NCI-H82 (cell line): Measurements from ENCODE around the gene MDK.

Experiments used
- DNase-seq: peaks from one replicate; lab custom pipeline; 2025; lab: John Stamatoyannopoulos, UW

The MDK gene

DNA sequence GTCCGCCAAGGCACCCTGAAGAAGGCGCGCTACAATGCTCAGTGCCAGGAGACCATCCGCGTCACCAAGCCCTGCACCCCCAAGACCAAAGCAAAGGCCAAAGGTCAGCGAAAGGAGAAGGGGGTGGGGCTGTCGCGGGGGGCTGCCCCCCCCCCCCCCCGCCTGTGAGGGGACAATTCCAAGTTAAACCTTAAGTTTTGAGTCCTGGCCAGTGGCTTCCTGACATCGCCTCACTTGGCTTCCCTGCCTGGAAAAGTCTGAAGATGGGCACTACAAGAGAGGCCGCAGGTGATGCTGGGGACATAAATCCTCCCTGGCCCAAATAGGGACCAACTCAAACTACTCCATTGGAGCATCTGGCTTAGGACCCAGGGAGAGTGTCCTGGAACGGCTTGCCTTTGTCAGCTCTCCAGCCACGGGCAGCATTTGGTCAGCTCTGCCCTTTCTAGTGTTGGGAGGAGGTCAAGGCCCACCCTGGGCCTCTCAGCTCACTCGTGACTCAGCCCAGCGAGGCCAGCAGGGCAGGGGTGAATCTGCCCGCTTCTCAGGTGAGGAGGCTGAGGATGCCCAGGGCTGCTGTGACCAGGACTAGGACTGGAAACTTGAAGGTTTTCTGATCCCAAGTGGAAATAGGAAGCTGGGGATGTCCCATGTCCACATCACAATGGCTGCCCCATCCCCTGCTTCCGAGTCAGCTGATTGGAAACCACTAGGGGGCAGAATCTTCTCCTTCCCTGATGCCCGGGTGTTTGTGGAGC is 1.4 kb downstream of the MDK start:
- DNase-seq = peak; percentile 77

- peak; percentile 65 for DNase-seq
Observed at GRCh38 chr11:46383404-46383758, 1.9 kb downstream of the MDK start.

DNA sequence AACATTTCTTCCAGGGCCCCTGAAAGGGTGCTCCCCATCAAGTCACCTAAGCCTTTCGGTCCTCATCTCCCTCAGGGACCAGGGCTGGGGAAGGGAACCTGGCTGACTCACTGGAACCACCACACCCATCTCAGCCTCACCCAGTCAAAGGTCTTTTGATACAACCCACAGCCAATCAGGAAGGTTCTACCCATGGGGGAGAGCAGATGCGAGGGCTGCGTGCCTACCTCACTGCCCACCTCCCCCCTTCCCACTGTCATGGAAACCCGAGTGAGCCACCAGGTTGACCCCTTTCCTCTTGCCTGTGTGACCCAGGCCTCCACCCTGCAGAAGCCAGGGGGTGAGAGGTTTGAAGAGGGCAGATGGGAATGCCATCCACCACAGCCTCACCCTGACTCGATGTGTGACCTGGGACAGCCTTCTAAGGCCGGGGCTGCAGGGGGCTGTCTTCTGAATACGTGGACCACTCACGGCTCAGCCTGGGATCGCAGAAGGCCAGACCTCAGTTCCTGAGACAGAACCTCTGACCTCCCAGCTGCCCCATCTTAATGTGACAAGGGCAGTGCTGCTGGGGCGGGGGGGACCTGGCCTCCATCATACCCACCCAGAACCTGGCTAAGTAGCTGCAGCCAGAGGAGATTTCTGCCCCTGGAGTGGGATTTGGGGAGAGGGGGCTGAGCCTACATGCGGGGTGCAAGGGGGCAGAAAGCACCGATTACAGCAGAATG is 2.7 kb downstream of the MDK start:
- DNase-seq = no peak

DNA sequence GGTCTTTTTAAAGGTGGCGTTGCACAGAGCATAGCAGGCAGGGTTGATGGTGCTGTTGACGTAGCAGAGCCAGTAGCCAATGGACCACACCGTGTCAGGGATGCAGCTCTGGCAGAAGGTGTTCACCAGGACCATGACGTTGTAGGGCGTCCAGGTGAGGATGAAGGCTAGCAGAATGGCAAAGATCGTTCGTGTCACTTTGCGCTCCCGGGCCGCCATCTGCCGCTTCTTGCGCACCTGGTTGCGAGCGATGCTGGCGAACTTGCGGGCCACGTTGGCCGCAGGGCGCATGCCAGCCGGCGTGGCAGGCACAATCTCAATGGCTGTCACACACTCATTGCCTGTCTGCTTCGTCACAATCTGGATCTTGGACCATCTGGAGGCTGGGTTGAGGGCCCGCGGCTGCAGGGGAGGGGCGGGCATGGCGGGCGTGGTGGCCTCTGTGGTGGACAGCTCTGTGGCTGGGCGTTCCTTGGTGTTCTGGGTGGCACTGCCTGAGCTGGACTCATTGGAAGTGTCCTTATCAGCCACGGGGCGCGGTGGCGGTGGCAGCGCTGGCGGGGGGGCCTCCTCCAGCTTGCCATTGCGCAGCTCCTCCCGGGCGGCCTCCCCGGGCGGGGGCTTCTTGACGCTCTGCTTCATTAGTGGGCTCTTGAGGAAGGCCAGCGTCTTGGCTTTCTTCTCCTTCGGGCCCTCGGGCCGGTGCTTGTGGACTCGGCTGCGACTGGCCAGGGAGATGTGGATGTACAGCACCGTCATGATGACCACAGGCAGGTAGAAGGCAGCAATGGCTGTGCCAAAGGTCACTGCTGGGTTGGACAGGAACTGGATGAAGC is 3.9 kb downstream of the MDK start:
- no peak for DNase-seq

- DNase-seq = no peak
Observed at GRCh38 chr11:46386005-46386578, 4.6 kb downstream of the MDK start.

- no peak for DNase-seq
Observed at GRCh38 chr11:46386674-46387073, 5.2 kb downstream of the MDK start.

- DNase-seq = no peak
Observed at GRCh38 chr11:46387456-46387855, 6.0 kb downstream of the MDK start.

DNA sequence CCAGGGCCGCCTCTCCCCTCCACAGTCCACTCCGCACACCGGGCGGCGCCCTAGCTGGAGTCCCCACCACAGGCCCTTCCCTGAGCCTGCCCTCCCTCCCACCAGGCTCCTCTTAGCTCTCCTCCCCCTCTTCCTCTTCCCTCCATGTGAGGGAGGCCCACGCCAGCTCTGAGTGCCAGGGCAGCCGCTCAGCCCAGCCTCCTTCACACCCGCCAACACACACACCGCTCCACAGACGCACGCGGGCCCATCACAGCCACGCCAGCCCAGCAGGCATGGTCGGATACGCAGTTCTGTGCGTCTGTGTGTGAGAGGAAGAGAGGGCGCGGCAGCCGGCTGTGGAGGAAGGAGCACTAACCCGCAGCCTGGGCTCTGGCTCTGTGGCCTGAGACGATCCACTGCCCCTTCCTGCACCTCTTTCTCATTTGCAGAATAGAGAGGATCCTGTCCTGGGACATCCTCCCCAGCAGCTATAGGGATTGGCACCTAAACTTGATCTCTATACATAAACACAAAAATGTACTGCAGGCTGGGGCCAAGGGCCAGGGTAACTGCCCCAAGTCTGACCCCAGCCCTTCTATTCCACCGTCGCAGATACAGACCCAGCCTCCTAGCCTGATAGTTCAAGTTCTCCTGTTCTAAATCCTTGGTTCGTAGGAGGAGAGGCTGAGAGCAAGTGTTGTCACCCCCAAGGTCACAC is 6.6 kb downstream of the MDK start:
- no peak for DNase-seq

DNA sequence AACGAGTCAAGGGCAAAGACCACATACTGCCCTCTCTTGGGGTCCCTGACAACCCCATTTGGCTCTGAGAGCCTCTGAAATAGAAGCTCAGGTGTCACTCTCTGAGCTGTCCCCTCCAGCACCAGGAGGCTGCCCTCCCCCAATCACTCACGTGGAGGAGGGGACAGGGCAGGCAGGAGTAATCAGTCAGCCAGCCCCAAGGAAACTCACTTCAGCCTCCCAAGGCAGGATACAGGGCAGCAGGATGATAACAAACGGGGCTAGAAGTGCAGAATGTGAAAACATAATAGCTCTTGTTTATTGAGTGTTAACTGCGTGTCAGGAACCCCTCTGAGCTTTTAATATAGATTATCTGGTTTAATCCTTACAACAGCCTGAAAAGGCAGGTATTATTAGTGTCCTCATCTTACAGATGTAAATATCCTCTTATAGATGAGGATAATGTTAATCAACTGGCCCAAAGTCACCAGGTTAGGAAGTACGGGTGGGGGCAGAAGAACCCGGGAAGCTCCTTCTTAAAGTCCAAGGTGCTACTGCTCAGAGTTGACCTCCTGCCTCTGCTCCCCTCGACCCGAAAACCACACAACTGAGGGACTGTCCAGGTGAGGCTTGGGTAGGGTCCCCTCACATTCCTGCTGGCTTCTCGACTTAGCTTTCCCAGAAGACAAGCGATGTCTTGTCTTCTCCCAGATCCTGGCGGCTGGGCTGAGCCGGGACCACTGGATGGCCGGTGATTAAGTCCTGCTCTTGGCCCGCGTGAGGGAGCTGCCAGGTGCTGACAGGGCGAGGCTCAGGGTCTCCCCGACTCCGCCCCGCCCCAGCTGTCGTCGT is 7.4 kb downstream of the MDK start:
- DNase-seq = peak; percentile 65

GRCh38 chr11:46389450-46390330 is 8.2 kb downstream of the MDK start:
- DNase-seq = peak; percentile 83

DNA sequence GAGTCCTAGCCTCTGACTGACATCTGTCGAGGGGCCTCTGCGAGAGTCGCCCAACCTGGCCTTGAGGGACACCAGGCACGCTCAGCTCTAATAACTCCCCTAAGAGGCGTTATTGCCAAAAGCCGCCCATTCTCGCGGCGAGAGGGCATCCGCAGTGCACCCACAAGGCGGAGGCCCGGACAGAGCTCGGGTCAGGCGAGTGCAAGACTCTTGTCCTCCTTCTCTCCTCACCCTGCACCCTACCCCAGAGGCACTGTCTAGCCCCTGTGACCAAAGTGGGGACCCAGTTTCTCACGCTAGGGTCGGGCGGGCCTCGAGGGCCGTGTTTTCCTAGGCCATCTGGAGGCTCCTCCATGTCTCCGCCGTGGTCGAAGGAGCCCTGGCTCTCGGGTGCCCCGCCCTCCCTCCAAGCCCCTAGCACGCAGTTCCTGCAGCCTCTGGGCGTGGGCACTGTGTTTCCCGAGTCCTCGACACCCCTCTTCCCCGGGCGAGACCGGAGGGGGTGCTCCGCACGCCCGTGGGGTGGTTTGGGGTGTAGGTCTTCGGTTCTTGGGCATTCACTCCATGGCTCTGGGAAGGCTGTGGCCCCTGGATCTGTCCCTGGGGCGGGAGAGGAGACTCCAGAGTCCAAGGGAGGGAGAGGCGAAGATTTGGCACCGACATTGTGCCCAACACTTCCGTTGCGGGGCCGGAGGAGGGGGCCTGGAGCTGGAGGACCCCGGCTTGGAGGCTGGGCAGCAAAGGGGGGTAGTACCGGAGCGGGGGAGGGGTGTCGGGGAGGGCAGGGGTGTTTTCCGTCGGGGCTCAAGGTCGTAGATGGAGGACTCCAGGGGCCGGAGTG is 9.1 kb downstream of the MDK start:
- peak; percentile 48 for DNase-seq

DNA sequence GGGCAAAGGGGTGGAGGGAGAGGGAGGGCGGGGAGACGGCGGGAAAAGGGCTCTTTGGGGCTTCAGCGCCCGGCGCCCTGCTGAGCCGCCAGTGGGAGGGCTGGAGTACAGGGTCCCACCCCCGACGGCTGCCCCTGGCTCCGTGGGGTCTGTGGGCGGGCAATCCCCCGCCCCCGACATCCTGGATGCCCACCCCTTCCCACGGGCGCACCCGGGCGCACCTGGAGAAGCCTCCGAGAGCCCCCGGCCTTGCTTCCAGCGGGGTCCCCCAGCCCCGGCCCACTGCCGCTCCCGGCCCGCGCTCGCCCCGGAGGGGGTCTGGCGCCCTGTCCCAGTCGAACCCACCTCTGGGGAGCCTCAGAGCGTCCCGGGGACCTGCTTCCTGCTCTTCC is 9.7 kb downstream of the MDK start:
- peak; percentile 35 for DNase-seq

DNA sequence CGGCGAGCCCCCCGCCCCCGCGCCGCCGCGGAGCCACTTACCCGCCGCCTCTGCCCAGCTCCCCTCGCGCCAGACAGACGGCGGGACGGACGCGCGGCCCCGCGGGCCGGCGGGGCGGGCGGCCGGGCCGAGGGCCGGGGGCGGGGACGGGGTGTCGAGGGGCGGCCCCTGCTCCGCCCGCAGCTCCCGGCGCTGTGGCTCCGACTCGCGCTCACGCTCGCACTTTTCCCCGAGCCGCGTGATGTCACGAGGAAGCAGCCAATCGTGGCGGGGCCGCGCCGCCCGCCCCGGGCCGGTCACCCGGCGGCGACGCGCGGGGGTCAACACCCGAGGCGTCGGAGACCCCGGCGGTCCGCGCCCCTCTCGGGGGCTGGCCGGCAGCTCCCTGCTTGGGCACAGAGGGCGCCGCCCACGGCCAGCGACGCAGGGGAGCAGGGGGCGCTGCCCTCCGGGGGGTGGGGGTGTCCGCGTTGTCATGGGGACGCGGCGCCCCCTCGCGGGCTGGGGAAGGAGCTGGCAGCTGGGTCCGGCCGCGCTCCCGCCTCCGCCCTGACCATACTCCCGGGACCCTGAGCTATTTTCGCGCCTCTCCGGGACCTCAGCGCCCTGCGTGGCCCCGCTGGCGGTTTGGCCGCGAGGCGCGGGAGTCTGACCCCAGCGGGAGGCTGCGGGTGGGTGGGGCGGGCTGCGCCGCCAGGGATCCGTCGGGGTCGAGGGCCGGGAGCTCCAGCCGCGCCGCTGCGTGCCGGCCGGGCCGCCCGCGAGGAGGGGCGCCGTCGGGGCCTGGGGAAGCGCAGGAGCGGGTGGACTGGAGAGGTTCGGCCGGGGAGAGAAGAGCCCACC is 10.3 kb downstream of the MDK start, which contains the start of gene CHRM4:
CHRM4 (minus strand) TSS at position 199 of the 843 bp plus-strand sequence. CDS start 5,219 bp downstream, outside the sequence.
- DNase-seq = peak; percentile 82

DNA sequence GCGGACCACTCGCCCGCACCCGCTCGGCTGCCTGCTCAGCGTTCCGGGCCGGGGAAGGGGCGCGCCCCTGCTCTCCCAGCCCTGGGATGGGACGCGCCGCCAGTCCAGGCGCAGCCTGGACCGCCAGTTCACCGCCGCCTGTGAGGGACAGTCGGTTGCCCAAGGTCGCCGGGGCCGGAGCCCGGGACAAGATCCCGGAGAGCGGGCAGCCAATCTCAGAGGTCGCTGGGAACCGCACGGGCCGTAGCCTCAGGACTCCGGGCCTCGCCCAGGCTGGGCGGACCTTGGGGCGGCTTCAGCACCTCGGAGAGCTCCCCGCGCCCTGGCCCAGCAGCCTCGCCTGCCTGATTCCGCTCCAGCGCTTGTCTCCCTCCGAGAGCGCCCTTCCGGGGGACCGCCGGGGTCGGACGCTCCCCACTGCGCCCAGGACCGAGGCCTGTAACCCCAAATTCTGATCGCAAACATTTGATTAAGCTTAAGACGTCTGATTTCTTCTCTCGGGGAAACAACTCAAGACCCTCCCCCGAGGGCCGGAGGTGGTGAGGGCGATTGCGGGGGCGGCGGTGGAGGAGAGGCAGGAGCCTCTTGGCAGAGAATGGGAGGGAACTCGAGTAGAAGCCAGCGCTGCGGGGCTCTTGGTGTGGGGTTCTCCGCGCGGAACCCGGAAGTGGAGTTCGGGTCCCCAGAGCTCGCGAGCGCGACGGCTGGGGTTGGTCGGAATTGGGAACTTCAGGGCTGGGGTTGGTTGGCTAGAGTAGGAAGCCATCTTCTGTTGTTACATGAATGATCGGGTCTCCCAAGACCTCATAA is 11.2 kb downstream of the MDK start:
- DNase-seq = peak; percentile 61

- peak; percentile 51 for DNase-seq
Observed at GRCh38 chr11:46393231-46393616, 11.8 kb downstream of the MDK start.

DNA sequence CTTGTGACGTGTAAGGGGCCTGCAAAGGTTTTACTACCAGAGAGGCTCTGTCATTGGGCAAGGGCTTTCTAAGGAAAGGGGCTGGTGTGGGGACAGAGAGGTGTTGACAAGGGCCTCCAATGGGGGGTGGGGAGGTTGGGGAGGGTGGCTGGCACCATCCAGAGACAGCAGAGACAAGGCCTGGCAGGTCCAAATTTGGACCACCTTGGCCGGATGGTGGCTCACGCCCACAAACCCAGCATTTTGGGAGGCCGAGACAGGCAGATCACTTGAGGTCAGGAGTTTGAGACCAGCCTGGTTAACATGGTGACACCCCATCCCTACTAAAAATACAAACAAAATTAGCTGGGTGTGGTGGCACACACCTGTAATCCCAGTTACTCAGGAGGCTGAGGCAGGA is 12.3 kb downstream of the MDK start:
- no peak for DNase-seq

DNA sequence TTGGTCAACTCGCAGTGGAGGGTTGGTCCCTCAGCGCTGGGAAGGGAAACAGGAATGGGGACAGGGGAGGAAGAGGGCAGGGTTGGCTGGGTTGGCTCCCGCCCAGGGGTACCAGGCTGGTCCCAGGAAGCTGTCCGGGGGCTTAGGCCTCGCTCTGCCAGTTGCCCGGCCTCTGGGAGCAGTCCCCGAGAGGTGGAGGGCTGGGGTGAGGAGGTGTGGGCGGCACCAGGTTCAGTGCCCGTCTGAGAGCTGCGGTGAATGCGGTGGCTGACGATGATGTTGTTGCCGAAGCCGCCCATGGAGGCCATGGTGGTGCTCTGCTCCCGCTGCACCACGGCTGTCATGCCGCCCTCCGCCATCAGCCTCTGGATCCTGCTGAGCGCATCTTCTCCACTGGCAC is 16.1 kb downstream of the MDK start:
- DNase-seq = no peak
